Activated T-helper 17 cell treated with anti-CD3 and anti-CD28 coated beads, Interleukin-2, amount 50 U/mL, for 72 hours (primary cell): Measurements from ENCODE around the gene MED13L. TPM values are rescaled to one million over a fixed set of nuclear protein-coding genes. Genes with fewer than 3 reads are reported as not detected.
"Not testable (repeated sequence)": the region's sequence is repeated elsewhere in the genome, so short reads cannot be mapped to it uniquely, and the experiment has no call there.

ENCODE experiments used
- ATAC-seq: fragments of 150-1000 bp; cut with Tn5 transposase; replicated peaks from 2 replicates; pipeline ENCODE4 v1.10.0; 2021; ENCODE audit warnings: mild to moderate bottlenecking, moderate library complexity
- H3K27ac Mint-ChIP-seq: one replicate; pipeline ENCODE4 v1.8.0; 2022; ENCODE audit warnings: mixed read lengths
- H3K27me3 Mint-ChIP-seq: one replicate; pipeline ENCODE4 v1.8.0; 2022; ENCODE audit warnings: mixed read lengths
- H3K36me3 Mint-ChIP-seq: one replicate; pipeline ENCODE4 v1.8.0; 2022; ENCODE audit warnings: low read depth, mild to moderate bottlenecking, mixed read lengths
- H3K4me1 Mint-ChIP-seq: one replicate; pipeline ENCODE4 v1.8.0; 2022; ENCODE audit warnings: mixed read lengths
- H3K4me3 Mint-ChIP-seq: one replicate; pipeline ENCODE4 v1.8.0; 2022; ENCODE audit warnings: mild to moderate bottlenecking, mixed read lengths
- H3K9me3 Mint-ChIP-seq: one replicate; pipeline ENCODE4 v1.8.0; 2022; ENCODE audit warnings: mixed read lengths
- total RNA-seq, 2 donors: library from RNA; stranded (reverse); gene quantifications; one replicate each; pipeline ENCODE4 v1.2.3, GENCODE V29; 2022

The MED13L gene
- total RNA-seq, 2 donors from 2014 or later, result 49.9 to 56.2 TPM

- Mint-ChIP-seq H3K4me3 (peak overlapping the region; percentile 67), H3K27me3 (no peaks in the 10 kb centered on the region), H3K27ac (peak overlapping the region; percentile 93), H3K9me3 (no peaks in the 10 kb centered on the region), H3K4me1 (peaks cover 49% of the 10 kb centered on the region), H3K36me3 (no peaks in the 10 kb centered on the region)
- peak; percentile 17 for ATAC-seq
These were observed 140.2 kb downstream of the MED13L start for GRCh38 chr12:116137318-116137717.

DNA sequence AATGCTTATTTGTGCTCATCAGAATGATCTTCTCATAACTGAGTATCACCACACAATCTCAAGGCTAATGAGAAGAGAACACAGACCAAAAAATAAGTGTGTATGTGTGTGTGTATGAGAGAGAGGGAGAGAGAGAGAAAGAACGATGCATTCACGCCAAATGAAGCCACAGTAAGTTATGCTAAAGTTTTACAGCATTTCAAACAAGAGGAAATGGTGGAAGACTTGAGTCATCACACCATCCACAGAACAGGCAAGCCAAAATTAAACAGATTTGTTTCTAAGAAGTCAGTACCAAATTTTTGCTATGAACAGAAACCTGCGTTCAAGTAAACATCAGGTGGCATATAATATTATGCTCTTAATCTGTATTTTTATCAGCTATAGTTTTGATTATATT lies 141.2 kb downstream of the MED13L start:
- ATAC-seq, result peak; percentile 77
- Mint-ChIP-seq H3K9me3 (no peaks in the 10 kb centered on the region), H3K36me3 (no peaks in the 10 kb centered on the region), H3K27me3 (no peaks in the 10 kb centered on the region), H3K4me1 (peaks cover 44% of the 10 kb centered on the region), H3K4me3 (peak overlapping the region; percentile 67), H3K27ac (peak overlapping the region; percentile 93)

DNA sequence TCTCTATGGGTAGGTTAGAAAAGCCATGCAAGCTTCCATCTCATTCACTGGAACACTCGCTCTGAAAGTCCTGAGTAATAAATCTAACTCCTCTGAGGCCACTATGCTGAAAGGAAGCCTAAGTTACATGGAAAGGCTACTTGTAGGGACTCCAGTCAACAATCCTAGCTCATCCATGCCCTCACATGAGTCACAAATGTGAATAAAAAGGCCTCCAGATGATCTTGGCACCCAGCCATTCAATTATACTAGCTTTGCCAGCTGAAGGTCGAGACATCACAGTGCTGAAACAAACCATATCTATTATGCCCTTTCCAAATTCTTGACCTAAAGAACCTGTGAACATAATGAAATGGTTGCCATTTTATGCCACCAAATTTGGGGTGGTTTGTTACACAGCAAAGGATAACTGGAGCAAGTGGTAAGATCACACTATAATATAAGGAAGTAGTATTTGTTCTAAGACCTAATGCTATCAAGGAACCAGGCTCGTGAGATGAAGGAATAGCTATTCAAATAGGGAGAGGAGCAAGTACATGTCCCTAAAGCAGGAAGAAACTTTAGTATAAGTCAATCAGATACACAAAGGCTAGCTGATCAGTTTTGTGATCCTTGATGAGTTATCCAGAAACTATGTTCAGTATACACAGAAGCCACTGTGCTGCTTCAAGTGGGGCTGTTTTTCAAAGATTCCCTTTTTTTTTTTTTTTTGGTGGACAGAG lies 142.1 kb downstream of the MED13L start:
- Mint-ChIP-seq H3K27ac (peak overlapping the region; percentile 93), H3K4me1 (peaks cover 53% of the 10 kb centered on the region), H3K4me3 (peak overlapping the region; percentile 67), H3K27me3 (no peaks in the 10 kb centered on the region), H3K36me3 (no peaks in the 10 kb centered on the region), H3K9me3 (no peaks in the 10 kb centered on the region)
- peak; percentile 67 for ATAC-seq

- Mint-ChIP-seq H3K4me1 (peaks cover 49% of the 10 kb centered on the region), H3K4me3 (peak overlapping the region; percentile 17), H3K27ac (peak overlapping the region; percentile 65), H3K27me3 (no peaks in the 10 kb centered on the region), H3K9me3 (no peaks in the 10 kb centered on the region), H3K36me3 (no peaks in the 10 kb centered on the region)
- no peak for ATAC-seq
These were observed 143.8 kb downstream of the MED13L start for GRCh38 chr12:116133636-116134214.

GRCh38 chr12:116133149-116133548 lies 144.3 kb downstream of the MED13L start:
- no peak for ATAC-seq
- peaks cover 49% of the 10 kb centered on the region for H3K4me1 Mint-ChIP-seq

DNA sequence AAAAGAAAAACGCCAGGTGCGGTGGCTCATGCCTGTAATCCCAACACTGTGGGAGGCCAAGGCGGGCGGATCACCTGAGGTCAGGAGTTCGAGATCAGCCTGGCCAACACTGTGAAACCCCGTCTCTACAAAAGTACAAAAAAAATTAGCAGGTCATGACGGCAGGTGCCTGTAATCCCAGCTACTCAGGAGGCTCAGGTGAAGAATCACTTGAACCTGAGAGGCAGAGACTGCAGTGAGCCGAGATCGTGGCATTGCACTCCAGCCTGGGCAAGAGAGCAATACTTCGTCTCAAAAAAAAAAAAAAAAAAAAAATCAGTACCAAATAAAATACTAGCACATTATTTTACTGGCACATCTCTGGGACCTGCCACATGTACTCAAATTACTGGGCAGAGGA lies 145.5 kb downstream of the MED13L start:
- H3K9me3 Mint-ChIP-seq, H3K4me3 Mint-ChIP-seq, H3K36me3 Mint-ChIP-seq, ATAC-seq, H3K27me3 Mint-ChIP-seq, H3K27ac Mint-ChIP-seq: not testable (repeated sequence)
- H3K4me1 Mint-ChIP-seq, result peaks cover 48% of the 10 kb centered on the region

More at GRCh38 chr12:116133149-116133548, 144.3 kb downstream of the MED13L start:
- H3K27me3 Mint-ChIP-seq, result no peaks in the 10 kb centered on the region
- H3K27ac Mint-ChIP-seq, result peak overlapping the region; percentile 65
- no peaks in the 10 kb centered on the region for H3K9me3 Mint-ChIP-seq
- no peaks in the 10 kb centered on the region for H3K36me3 Mint-ChIP-seq
- H3K4me3 Mint-ChIP-seq, result peak overlapping the region; percentile 17

DNA sequence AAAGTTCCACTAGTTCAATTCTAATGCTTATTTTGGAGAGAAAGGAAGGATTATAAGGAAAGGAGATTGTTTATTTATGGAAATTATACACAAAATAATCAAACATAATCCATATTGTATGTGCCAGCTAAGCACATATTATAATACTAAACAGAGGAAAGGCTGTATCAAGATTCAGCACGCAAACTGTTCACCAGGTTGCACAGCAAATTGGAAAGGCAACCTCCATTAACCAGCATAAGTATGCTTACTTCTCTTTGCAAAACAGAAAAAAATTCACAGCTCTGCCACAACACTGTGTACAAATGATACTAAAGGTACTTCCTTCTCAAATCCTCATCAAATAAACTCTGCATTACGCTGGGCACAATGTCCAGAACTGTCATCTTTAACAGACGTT lies 146.3 kb downstream of the MED13L start:
- Mint-ChIP-seq H3K27me3 (no peaks in the 10 kb centered on the region), H3K36me3 (no peaks in the 10 kb centered on the region), H3K9me3 (no peaks in the 10 kb centered on the region), H3K4me1 (peaks cover 43% of the 10 kb centered on the region), H3K27ac (no peak overlapping the region), H3K4me3 (no peak overlapping the region)
- no peak for ATAC-seq

DNA sequence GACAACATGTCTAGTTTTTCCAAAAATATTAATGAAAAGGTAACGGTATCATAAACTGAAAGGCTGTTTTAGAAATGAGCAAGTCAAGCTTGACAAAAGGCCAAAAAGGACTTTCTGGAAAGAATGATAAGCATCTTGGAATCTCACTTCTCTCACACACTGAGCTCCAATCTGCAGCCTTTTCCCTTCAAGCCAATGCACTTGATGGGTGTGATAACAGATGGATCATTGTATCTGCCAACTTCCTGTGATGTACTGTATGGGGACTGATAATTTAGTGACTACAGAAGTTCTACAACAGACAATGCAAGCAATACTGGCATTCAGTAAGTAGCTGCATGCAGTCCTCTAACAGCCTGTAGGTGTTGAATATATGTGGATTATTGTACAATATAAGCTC lies 147.1 kb downstream of the MED13L start:
- ATAC-seq, result no peak
- H3K27me3 Mint-ChIP-seq, result no peaks in the 10 kb centered on the region
- H3K9me3 Mint-ChIP-seq, result no peaks in the 10 kb centered on the region
- H3K27ac Mint-ChIP-seq, result no peak overlapping the region
- H3K36me3 Mint-ChIP-seq, result no peaks in the 10 kb centered on the region
- H3K4me1 Mint-ChIP-seq, result peaks cover 39% of the 10 kb centered on the region
- H3K4me3 Mint-ChIP-seq, result no peak overlapping the region

DNA sequence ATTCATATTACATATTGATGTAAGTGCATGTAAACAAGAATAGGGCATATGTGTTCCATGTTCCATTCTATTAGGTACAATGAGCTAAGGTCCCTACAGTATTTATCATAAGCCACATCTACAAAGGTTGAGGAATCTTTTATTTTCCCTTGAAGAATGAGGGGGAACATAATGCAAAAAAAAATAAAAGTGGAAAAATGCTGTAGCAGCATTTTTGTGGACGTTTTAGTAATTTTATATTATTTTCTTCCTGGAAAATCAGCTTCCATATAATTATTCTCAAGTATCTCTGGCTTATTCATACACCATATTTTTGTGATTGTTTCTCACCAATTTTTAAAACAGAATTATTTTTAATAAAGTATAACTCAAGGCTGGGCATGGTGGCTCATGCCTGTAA lies 148.7 kb downstream of the MED13L start:
- ATAC-seq, result no peak
- Mint-ChIP-seq H3K9me3 (no peaks in the 10 kb centered on the region), H3K27me3 (no peaks in the 10 kb centered on the region), H3K4me3 (no peak overlapping the region), H3K36me3 (no peaks in the 10 kb centered on the region), H3K27ac (no peak overlapping the region), H3K4me1 (peaks cover 34% of the 10 kb centered on the region)

DNA sequence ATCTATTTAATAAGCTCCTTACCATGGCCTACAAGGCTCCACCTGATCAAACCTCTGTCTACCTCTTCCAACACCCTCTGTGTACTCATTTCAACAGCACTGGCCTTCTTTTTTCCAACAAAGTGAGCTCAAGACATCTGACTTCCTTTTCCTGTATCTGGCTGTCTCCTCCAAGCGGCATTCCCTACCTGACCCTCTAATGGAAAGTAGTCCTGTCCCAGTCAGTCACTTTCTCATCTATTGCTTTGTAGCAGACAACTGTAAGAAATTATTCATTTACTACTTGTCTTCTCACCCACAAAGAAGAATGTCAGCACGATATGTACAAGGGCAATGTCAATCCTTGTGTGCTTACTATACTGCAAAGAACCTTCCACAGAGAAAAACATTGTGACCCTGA lies 149.6 kb downstream of the MED13L start:
- Mint-ChIP-seq H3K4me3 (no peak overlapping the region), H3K27me3 (no peaks in the 10 kb centered on the region), H3K36me3 (no peaks in the 10 kb centered on the region), H3K9me3 (no peaks in the 10 kb centered on the region), H3K27ac (no peak overlapping the region), H3K4me1 (peaks cover 32% of the 10 kb centered on the region)
- ATAC-seq, result no peak

GRCh38 chr12:116126610-116127009 lies 150.9 kb downstream of the MED13L start:
- H3K4me3 Mint-ChIP-seq, result no peak overlapping the region
- H3K9me3 Mint-ChIP-seq, result no peaks in the 10 kb centered on the region
- H3K27me3 Mint-ChIP-seq, result no peaks in the 10 kb centered on the region
- no peak overlapping the region for H3K27ac Mint-ChIP-seq
- no peaks in the 10 kb centered on the region for H3K36me3 Mint-ChIP-seq
- ATAC-seq, result no peak
- H3K4me1 Mint-ChIP-seq, result peaks cover 33% of the 10 kb centered on the region

DNA sequence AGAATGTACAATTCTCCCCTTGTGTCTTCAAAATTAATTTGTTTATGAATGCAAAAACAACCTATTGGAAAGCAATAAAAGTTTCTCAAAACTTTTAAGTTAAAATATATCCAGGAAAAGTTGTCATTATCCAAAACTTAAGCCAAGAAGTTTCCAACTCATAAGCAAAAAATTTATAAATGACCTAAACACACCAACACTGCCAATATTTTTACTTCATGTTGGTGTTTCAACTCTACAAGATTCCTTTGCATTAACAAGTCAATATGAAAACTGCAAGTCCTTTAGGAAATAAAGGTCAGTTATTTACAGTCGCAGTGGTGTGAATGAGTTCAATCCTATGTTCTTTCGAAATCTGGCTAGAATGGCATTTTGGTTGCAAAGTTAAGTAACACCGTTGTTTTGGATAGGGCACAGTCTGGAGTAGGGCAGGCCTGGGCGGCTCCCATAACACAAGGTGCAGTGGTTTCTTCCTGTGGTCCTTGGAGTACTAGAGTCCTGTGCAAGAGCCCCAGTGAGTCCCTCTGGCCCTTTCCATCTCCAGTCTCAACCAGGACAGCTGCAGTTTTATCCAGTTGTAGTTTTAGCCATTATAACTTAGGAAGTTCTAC lies 151.4 kb downstream of the MED13L start:
- ATAC-seq, result no peak
- H3K27ac Mint-ChIP-seq, result no peak overlapping the region
- peaks cover 34% of the 10 kb centered on the region for H3K4me1 Mint-ChIP-seq
- H3K4me3 Mint-ChIP-seq, result no peak overlapping the region
- no peaks in the 10 kb centered on the region for H3K27me3 Mint-ChIP-seq
- no peaks in the 10 kb centered on the region for H3K9me3 Mint-ChIP-seq
- no peaks in the 10 kb centered on the region for H3K36me3 Mint-ChIP-seq

GRCh38 chr12:116125084-116125483 lies 152.4 kb downstream of the MED13L start:
- Mint-ChIP-seq H3K27ac (no peak overlapping the region), H3K9me3 (no peaks in the 10 kb centered on the region), H3K27me3 (no peaks in the 10 kb centered on the region), H3K4me1 (peaks cover 31% of the 10 kb centered on the region), H3K4me3 (no peak overlapping the region), H3K36me3 (no peaks in the 10 kb centered on the region)
- no peak for ATAC-seq

GRCh38 chr12:116123451-116124258 lies 153.8 kb downstream of the MED13L start:
- ATAC-seq, result peak; percentile 94
- Mint-ChIP-seq H3K36me3 (no peaks in the 10 kb centered on the region), H3K4me3 (peak overlapping the region; percentile 67), H3K4me1 (peaks cover 32% of the 10 kb centered on the region), H3K9me3 (no peaks in the 10 kb centered on the region), H3K27me3 (no peaks in the 10 kb centered on the region), H3K27ac (peak overlapping the region; percentile 23)
